KG1 (cell line): Measurements from ENCODE around the gene NUDT1.

Experiments used
- DNase-seq: peaks from one replicate; lab custom pipeline; 2025; lab: John Stamatoyannopoulos, UW

NUDT1 gene

GRCh38 chr7:2224934-2225333, 17.1 kb upstream of the NUDT1 start:
- DNase-seq, result no peak

- no peak for DNase-seq
Observed at GRCh38 chr7:2225336-2225735, 16.7 kb upstream of the NUDT1 start.

- DNase-seq, result no peak
Observed at GRCh38 chr7:2225830-2226229, 16.2 kb upstream of the NUDT1 start.

- no peak for DNase-seq
Observed at GRCh38 chr7:2227699-2228098, 14.3 kb upstream of the NUDT1 start.

GRCh38 chr7:2228921-2229320, 13.1 kb upstream of the NUDT1 start:
- DNase-seq, result no peak

GRCh38 chr7:2229467-2229866, 12.6 kb upstream of the NUDT1 start:
- no peak for DNase-seq

- DNase-seq, result no peak
Observed at GRCh38 chr7:2230226-2230625, 11.8 kb upstream of the NUDT1 start.

- no peak for DNase-seq
Observed at GRCh38 chr7:2230882-2231281, 11.1 kb upstream of the NUDT1 start.

- no peak for DNase-seq
Observed at GRCh38 chr7:2231992-2232765, 9.8 kb upstream of the NUDT1 start.

- peak; percentile 77 for DNase-seq
Observed at GRCh38 chr7:2232766-2233520, 9.1 kb upstream of the NUDT1 start, which contains the start of gene MAD1L1. MAD1L1 (minus strand) TSS chr7:2232945; CDS start chr7:2230133, 2,812 bp downstream.

GRCh38 chr7:2233926-2234325, 8.1 kb upstream of the NUDT1 start:
- no peak for DNase-seq

GRCh38 chr7:2237109-2237602, 4.9 kb upstream of the NUDT1 start:
- no peak for DNase-seq

- no peak for DNase-seq
Observed at GRCh38 chr7:2239242-2239641, 2.8 kb upstream of the NUDT1 start.

- no peak for DNase-seq
Observed at GRCh38 chr7:2242541-2243429, 759 bp downstream of the NUDT1 start.

GRCh38 chr7:2243458-2243857, 1.4 kb downstream of the NUDT1 start:
- DNase-seq, result no peak

- DNase-seq, result no peak
Observed at GRCh38 chr7:2244404-2244995, 2.5 kb downstream of the NUDT1 start.

- peak; percentile 24 for DNase-seq
Observed at GRCh38 chr7:2245883-2246675, 4.1 kb downstream of the NUDT1 start.

GRCh38 chr7:2247141-2247995, 5.3 kb downstream of the NUDT1 start:
- no peak for DNase-seq

- peak; percentile 75 for DNase-seq
Observed at GRCh38 chr7:2248984-2249694, 7.1 kb downstream of the NUDT1 start.
